Activated CD8-positive, alpha-beta memory T cell treated with anti-CD3 and anti-CD28 coated beads for 36 hours (primary cell): ENCODE results near the gene GJD4. TPM values are rescaled to one million over a fixed set of nuclear protein-coding genes. Genes with fewer than 3 reads are reported as not detected.

ENCODE experiments used
- CTCF ChIA-PET: fragments of 350-600 bp; sonication (Branson Sonifier 250); formaldehyde crosslinking; loops from one replicate; lab custom pipeline; 2021; ENCODE audit warnings: antibody characterized with exemption; lab: Charles Lee
- POLR2A ChIA-PET: fragments of 350-600 bp; sonication (Branson Sonifier 250); formaldehyde crosslinking; loops from one replicate; lab custom pipeline; 2021; ENCODE audit warnings: antibody characterized with exemption; lab: Charles Lee
- total RNA-seq, 2 experiments: library from RNA; stranded (reverse); gene quantifications; one replicate each; pipeline ENCODE4 v1.2.3, GENCODE V29; 2021

GJD4 gene
- total RNA-seq, 2 experiments from 2014 or later = not detected

GRCh38 chr10:35642793-35643114, 37.6 kb downstream of the GJD4 start:
- POLR2A ChIA-PET = no interaction called here
- CTCF ChIA-PET = no interaction called here

GRCh38 chr10:35643151-35644049, 38.3 kb downstream of the GJD4 start:
- ChIA-PET POLR2A (no interaction called here), CTCF (interaction anchor here (1.6 kb wide), 1 partner anchor 7 kb away, joined by 4 read pairs; no protein-coding TSS in a partner anchor)

GRCh38 chr10:35644050-35644950, 39.2 kb downstream of the GJD4 start:
- POLR2A ChIA-PET = no interaction called here
- CTCF ChIA-PET = interaction anchor here (0.5 to 1.6 kb wide), 2 partner anchors 8 to 358 kb away, joined by 4 to 6 read pairs; no protein-coding TSS in a partner anchor

GRCh38 chr10:35650894-35651293, 45.8 kb downstream of the GJD4 start:
- ChIA-PET POLR2A (no interaction called here), CTCF (no interaction called here)

- POLR2A ChIA-PET = no interaction called here
- CTCF ChIA-PET = no interaction called here
Measured at GRCh38 chr10:35652824-35653223, 47.7 kb downstream of the GJD4 start.

GRCh38 chr10:35657621-35658020, 52.5 kb downstream of the GJD4 start:
- ChIA-PET CTCF (no interaction called here), POLR2A (no interaction called here)

Other genes with a start within 250 kb of the GJD4 start
- under 1 TPM; 0.59 to 0.78 TPM for gene FZD8, start 37.0 kb downstream of the GJD4 start, total RNA-seq